Endothelial cell (in vitro differentiated cells): ENCODE measurements around the gene SEMA3D. TPM values are rescaled to one million over a fixed set of nuclear protein-coding genes. Genes with fewer than 3 reads are reported as not detected.

Experiments
- DNase-seq: peaks from one replicate; pipeline ENCODE4 v3.0.0; 2021; ENCODE audit warnings: low spot score
- H3K27ac Mint-ChIP-seq: one replicate; pipeline ENCODE4 v1.8.0; 2021; ENCODE audit warnings: mixed read lengths, inconsistent platforms; ENCODE audit not compliant: unreplicated experiment
- H3K27me3 Mint-ChIP-seq: one replicate; pipeline ENCODE4 v1.8.0; 2021; ENCODE audit warnings: mild to moderate bottlenecking, moderate library complexity, mixed read lengths, inconsistent platforms; ENCODE audit not compliant: unreplicated experiment
- H3K36me3 Mint-ChIP-seq: one replicate; pipeline ENCODE4 v1.8.0; 2021; ENCODE audit warnings: mild to moderate bottlenecking, low read depth, mixed read lengths, inconsistent platforms; ENCODE audit not compliant: unreplicated experiment
- H3K4me1 Mint-ChIP-seq: one replicate; pipeline ENCODE4 v1.8.0; 2021; ENCODE audit warnings: mild to moderate bottlenecking, mixed read lengths, inconsistent platforms; ENCODE audit not compliant: unreplicated experiment
- H3K4me3 Mint-ChIP-seq: one replicate; pipeline ENCODE4 v1.8.0; 2021; ENCODE audit warnings: mild to moderate bottlenecking, mixed read lengths, inconsistent platforms; ENCODE audit not compliant: unreplicated experiment
- H3K9me3 Mint-ChIP-seq: one replicate; pipeline ENCODE4 v1.8.0; 2021; ENCODE audit warnings: mixed read lengths, inconsistent platforms; ENCODE audit not compliant: unreplicated experiment
- total RNA-seq: library from RNA; stranded (reverse); fragmentation: NEBNext Ultra II Directional; extraction: Animal tissue kit (Norgen Biotek cat#: 25700); gene quantifications from one replicate; pipeline ENCODE4 v1.2.1, GENCODE V29; 2021; ENCODE audit not compliant: unreplicated experiment
- TF ChIP-seq, protein P1 (sequence below): fragments of 200-600 bp; sonication (generic); IDR thresholded peaks from one replicate; pipeline ENCODE4 v1.5.0; 2021; ENCODE audit warnings: antibody characterized with exemption; ENCODE audit not compliant: unreplicated experiment

SEMA3D gene
- total RNA-seq, 1 donor from 2014 or later = 1.8 TPM

- no peaks in the 10 kb centered on the region for H3K4me1 Mint-ChIP-seq
- no peak for DNase-seq
- TF ChIP-seq, protein P1, sequence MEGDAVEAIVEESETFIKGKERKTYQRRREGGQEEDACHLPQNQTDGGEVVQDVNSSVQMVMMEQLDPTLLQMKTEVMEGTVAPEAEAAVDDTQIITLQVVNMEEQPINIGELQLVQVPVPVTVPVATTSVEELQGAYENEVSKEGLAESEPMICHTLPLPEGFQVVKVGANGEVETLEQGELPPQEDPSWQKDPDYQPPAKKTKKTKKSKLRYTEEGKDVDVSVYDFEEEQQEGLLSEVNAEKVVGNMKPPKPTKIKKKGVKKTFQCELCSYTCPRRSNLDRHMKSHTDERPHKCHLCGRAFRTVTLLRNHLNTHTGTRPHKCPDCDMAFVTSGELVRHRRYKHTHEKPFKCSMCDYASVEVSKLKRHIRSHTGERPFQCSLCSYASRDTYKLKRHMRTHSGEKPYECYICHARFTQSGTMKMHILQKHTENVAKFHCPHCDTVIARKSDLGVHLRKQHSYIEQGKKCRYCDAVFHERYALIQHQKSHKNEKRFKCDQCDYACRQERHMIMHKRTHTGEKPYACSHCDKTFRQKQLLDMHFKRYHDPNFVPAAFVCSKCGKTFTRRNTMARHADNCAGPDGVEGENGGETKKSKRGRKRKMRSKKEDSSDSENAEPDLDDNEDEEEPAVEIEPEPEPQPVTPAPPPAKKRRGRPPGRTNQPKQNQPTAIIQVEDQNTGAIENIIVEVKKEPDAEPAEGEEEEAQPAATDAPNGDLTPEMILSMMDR = no peak
- H3K27ac Mint-ChIP-seq = no peak overlapping the region
- no peaks in the 10 kb centered on the region for H3K27me3 Mint-ChIP-seq
- H3K36me3 Mint-ChIP-seq = no peaks in the 10 kb centered on the region
- no peak overlapping the region for H3K4me3 Mint-ChIP-seq
- H3K9me3 Mint-ChIP-seq = no peaks in the 10 kb centered on the region
These were observed 42.1 kb downstream of the SEMA3D start for GRCh38 chr7:85144771-85145170.

DNA sequence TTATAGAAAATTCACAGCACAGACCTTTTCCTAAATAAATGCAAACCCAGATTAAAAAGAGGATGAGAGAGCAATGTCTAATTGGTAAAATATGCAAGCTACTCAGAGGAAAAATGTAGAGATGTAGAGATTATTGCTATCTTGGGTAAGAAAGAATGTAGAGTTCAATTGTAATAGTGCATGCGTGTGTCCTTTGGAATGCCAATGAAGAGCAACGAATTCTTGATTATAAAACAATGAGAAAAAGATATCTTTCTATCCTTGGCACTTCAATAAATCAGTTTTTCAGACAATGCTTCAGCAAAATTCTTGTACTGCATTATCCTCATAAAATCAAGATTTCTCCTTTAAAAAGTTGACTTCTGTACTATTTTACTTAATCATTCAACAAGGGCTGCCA, 50.9 kb downstream of the SEMA3D start:
- no peaks in the 10 kb centered on the region for H3K36me3 Mint-ChIP-seq
- no peaks in the 10 kb centered on the region for H3K9me3 Mint-ChIP-seq
- no peak for DNase-seq
- no peak overlapping the region for H3K27ac Mint-ChIP-seq
- no peaks in the 10 kb centered on the region for H3K27me3 Mint-ChIP-seq
- no peaks in the 10 kb centered on the region for H3K4me1 Mint-ChIP-seq
- TF ChIP-seq, protein P1 = no peak
- H3K4me3 Mint-ChIP-seq = no peak overlapping the region

GRCh38 chr7:85133560-85133959, 53.3 kb downstream of the SEMA3D start:
- Mint-ChIP-seq H3K4me1 (no peaks in the 10 kb centered on the region), H3K36me3 (no peaks in the 10 kb centered on the region), H3K4me3 (no peak overlapping the region), H3K27ac (no peak overlapping the region), H3K9me3 (no peaks in the 10 kb centered on the region), H3K27me3 (no peaks in the 10 kb centered on the region)
- TF ChIP-seq, protein P1 = no peak
- no peak for DNase-seq

- Mint-ChIP-seq H3K4me1 (no peaks in the 10 kb centered on the region), H3K27me3 (no peaks in the 10 kb centered on the region), H3K4me3 (no peak overlapping the region), H3K36me3 (no peaks in the 10 kb centered on the region), H3K9me3 (no peaks in the 10 kb centered on the region), H3K27ac (no peak overlapping the region)
- no peak for DNase-seq
- TF ChIP-seq, protein P1 = no peak
These were observed 53.9 kb downstream of the SEMA3D start for GRCh38 chr7:85133006-85133405.

GRCh38 chr7:85130702-85131101, 56.2 kb downstream of the SEMA3D start:
- TF ChIP-seq, protein P1 = no peak
- Mint-ChIP-seq H3K9me3 (no peaks in the 10 kb centered on the region), H3K4me3 (no peak overlapping the region), H3K27me3 (no peaks in the 10 kb centered on the region), H3K27ac (no peak overlapping the region), H3K36me3 (no peaks in the 10 kb centered on the region), H3K4me1 (no peaks in the 10 kb centered on the region)
- no peak for DNase-seq
